HCEC 1CT (cell line): ENCODE measurements around the gene ENPP5.
A peak's percentile ranks its signal among the peaks of the same experiment; 100 is the strongest.
"Not testable (repeated sequence)": the region's sequence is repeated elsewhere in the genome, so short reads cannot be mapped to it uniquely, and the experiment has no call there.

Experiments used
- DNase-seq: peaks from one replicate; pipeline ENCODE4 v3.0.0-alpha.2; 2017

ENPP5 gene

GRCh38 chr6:46172176-46172575 lies 1.4 kb upstream of the ENPP5 start:
- no peak for DNase-seq

- DNase-seq: no peak
These were observed 10.7 kb downstream of the ENPP5 start for GRCh38 chr6:46160102-46160501.

- no peak for DNase-seq
These were observed 11.6 kb downstream of the ENPP5 start for GRCh38 chr6:46159229-46159628.

- DNase-seq: no peak
These were observed 14.1 kb downstream of the ENPP5 start for GRCh38 chr6:46156701-46157100.

GRCh38 chr6:46149066-46149465 lies 21.7 kb downstream of the ENPP5 start:
- not testable (repeated sequence) for DNase-seq

GRCh38 chr6:46144270-46144669 lies 26.5 kb downstream of the ENPP5 start:
- DNase-seq: no peak

GRCh38 chr6:46138281-46138680 lies 32.5 kb downstream of the ENPP5 start:
- DNase-seq: no peak

- DNase-seq: no peak
These were observed 33.4 kb downstream of the ENPP5 start for GRCh38 chr6:46137387-46137786.

- DNase-seq: no peak
These were observed 33.9 kb downstream of the ENPP5 start for GRCh38 chr6:46136831-46137230.

GRCh38 chr6:46135176-46135575 lies 35.6 kb downstream of the ENPP5 start:
- DNase-seq: no peak

GRCh38 chr6:46134216-46134615 lies 36.6 kb downstream of the ENPP5 start:
- DNase-seq: no peak

- DNase-seq: not testable (repeated sequence)
These were observed 39.5 kb downstream of the ENPP5 start for GRCh38 chr6:46131291-46131690.

GRCh38 chr6:46130666-46131065 lies 40.1 kb downstream of the ENPP5 start:
- DNase-seq: no peak

- DNase-seq: peak; percentile 26
These were observed 40.9 kb downstream of the ENPP5 start, which contains the start of gene ENPP4 for GRCh38 chr6:46129629-46130511. TSS of gene ENPP4 (plus strand) at chr6:46129989. CDS start at chr6:46139584, 9,595 bp downstream.

- no peak for DNase-seq
These were observed 41.5 kb downstream of the ENPP5 start for GRCh38 chr6:46129291-46129628.

GRCh38 chr6:46128476-46128875 lies 42.3 kb downstream of the ENPP5 start:
- DNase-seq: no peak

- DNase-seq: not testable (repeated sequence)
These were observed 51.1 kb downstream of the ENPP5 start for GRCh38 chr6:46119679-46120078.

- no peak for DNase-seq
These were observed 51.9 kb downstream of the ENPP5 start for GRCh38 chr6:46118836-46119235.

GRCh38 chr6:46118157-46118556 lies 52.6 kb downstream of the ENPP5 start:
- DNase-seq: no peak

- no peak for DNase-seq
These were observed 54.5 kb downstream of the ENPP5 start for GRCh38 chr6:46116289-46116688.

GRCh38 chr6:46115634-46116033 lies 55.1 kb downstream of the ENPP5 start:
- no peak for DNase-seq

GRCh38 chr6:46113370-46113769 lies 57.4 kb downstream of the ENPP5 start:
- DNase-seq: no peak
